Esophagus mucosa (tissue), 1 donor: Measurements from ENCODE around the gene DNAJC7. TPM values are rescaled to one million over a fixed set of nuclear protein-coding genes. Genes with fewer than 3 reads are reported as not detected.
"Not testable (repeated sequence)": the region's sequence is repeated elsewhere in the genome, so short reads cannot be mapped to it uniquely, and the experiment has no call there.

Experiments
- ATAC-seq: fragments of 200-7000 bp; cut with Tn5 transposase; one replicate; pipeline ENCODE4 v1.9.1; 2020
- total RNA-seq: library from RNA; stranded (reverse); gene quantifications from one replicate; pipeline ENCODE4 v1.2.4, GENCODE V29; 2023
- donor health status: DM: yes; HTN: yes; CAD: no.

Gene DNAJC7
- total RNA-seq, 1 donor from 2014 or later, result 75.5 TPM

DNA sequence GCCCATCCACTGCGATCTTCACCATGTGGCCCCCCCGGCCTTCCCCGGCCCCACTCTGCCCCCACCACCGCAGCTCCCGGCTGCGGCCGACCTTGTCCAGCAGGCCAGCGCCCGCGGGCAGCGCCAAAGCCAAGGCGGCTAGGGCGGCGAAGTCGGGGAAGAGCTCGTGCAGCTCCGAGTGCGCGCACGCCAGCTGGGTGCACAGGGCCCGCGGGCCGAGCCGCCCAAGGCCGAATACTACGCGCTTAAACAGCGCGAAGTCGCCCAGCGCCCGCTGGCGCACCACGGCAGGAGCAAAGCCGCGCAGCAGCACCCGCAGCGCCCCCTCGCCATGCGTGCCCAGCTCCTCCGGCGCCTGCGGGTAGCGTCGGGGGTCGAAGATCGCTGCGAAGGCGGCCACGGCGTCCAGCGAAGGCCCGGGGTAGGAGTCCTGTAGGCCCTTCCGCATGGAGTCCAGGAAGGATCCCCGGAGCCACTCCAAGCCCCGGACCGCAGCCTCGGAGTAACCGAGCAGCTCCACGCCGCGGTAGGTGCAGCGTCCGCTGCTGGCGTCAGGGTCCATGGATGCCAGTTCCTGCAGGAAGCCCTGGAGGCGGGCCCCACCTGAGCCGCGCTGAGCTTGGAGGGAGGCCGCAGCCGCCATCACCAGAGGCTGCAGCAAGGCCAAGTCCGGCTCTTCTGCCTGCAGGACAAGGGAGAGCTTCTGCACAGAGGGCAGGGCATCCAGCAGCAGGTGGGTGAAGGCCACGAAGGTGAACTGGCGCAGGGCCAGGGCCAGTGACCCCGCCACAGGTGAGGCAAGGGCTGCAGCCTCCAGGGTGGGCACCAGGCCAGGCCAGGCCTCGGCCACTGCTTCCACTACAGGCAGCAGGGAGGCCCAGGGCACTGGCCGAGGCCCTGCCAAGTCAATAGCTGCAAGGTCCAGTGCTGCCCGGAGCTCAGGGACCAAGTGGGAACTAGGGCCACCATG is 22.8 kb upstream of the DNAJC7 start:
- peak; percentile 4 for ATAC-seq

DNA sequence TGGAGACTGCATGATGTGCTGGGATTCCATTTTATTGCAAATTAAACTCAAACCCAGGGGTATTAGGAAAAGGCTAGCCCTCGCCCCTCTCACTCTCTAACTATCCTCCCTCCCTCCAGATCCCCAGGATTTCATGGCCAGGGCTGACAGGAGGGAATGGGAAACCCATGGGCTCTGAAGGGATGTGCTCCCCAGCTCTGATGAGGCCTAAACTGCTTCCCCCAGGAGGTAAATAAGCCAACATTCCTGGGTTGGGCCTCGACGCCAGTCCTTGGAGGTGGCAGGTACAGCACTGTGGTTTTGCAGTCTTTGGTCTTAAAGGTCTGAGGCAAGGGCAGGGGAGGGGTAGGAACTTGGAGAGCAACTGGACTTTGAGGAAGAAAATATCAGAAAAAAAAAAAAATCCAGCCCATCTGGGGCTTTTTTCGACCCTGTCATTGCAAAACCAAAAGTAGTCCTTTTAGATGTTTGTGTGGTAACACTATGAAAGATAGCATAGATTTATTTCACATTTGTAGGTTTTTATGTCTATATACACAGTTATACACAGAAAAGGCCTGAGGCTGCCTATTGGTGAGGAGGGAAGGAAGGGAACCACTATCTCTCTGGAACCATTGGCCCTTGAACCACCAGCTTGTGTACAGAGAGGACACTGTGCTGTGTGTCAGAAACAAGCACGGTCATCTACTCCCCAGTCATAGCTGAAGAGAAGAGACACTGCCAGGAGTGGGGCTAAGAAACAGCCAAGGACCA is 21.2 kb upstream of the DNAJC7 start:
- no peak for ATAC-seq

DNA sequence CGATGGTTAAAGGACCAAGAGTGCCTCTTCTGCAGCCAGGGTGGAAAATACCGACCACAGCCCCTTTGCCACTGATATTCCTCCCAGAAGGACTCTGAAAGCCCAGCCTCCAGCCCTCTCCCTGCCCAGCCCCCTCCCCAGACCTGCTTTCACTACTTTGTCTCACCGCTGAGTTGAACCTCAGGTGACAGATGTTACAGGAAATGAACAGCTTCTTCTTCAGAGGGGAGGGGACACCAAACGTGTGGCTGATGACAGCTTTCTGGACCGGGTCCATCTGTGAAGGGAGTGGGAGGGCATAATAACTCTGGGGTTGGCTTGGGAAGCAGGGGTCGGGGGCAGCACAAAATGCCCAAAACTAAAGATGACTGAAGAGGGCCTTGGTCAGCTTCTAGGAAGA is 16.8 kb upstream of the DNAJC7 start:
- no peak for ATAC-seq

DNA sequence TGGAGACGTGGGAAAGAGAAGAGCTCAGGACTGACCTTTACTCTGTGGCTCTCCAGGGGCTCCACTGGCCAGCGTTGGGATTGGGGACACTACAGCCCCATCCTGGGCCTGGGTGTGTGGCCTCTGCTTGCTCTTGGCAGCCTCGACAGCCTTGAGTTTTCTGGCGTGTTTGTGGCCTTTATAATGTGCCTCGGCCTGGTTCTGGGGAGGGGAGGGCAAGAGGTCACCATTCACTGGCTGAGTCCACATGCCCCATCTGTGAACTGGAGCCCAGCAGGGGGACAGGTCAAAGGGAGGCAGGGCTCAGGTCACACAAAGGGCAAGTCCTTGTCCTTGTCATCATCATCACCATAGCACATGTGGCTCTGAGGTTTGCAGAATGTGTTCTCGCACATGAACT is 14.3 kb upstream of the DNAJC7 start:
- no peak for ATAC-seq

DNA sequence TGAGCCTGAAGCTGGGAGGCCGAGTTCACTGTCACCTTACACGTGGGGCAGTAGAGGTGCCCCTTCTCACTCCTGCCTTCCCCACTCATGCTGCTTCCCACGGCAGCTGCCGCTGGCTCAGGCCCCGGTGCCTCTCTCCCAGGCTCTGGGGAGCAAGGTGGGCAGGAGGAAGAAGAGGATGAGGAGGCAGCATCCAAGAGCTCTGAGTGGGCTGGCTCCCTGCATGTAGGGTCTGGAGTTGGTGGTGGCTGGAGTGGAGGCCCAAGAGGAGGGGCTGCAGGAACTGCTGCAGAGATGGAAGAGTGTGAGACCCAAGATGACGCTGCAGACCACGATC is 11.5 kb upstream of the DNAJC7 start:
- no peak for ATAC-seq

DNA sequence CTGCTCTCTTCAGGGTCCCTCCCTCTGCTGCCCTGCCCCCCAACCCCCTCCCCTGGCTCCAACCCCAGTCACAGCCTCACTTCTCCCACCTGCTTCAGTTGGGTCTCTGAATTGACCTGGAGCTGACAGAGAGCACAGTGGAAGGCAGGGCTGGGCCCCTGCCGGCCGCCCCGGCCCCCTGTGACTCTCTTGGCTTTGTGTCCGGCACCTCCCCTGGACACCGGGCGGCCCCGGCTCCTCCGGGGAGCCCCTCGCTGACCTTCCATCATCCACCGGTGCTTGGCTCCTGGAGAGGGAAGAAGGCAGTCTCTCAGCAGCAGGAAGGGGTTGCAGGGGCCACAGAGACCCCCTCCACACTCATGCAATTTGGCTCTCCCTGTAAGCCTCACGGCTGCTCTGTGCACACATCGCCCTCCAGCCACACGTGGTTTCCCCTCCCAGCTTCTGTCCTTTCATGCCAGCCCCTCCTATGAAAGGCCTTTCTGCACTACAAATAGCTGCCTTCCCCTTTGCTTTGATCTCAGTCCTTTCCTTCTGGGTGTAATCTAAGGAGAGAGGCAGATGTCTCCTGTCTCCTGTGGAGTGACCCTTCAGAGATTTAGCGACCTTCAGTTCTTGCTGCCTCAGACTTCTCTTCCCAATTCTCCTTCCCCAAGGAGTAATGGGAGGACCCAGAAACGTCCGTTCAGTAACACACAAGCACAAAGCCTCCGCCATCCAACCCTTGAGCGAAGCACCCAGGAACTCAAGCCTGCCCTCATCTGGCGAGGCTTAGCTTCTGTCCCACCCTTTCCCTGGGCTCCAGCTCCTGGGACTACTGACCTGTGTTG is 10.9 kb upstream of the DNAJC7 start:
- ATAC-seq, result no peak

DNA sequence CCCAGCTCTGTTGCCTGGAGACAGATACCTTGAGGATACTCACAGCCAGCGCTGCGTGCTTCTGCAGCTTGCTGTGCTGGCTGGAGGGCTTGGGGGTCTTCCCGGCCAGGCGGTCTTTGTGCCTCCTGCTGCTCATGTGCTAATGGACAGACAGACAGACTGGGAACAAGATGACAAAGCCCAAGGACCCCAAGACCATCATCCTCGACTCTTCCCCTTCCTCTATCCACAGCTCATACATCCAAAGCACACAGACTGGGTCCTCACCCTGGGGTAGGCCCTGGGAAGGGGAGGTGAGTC is 10.3 kb upstream of the DNAJC7 start:
- no peak for ATAC-seq

DNA sequence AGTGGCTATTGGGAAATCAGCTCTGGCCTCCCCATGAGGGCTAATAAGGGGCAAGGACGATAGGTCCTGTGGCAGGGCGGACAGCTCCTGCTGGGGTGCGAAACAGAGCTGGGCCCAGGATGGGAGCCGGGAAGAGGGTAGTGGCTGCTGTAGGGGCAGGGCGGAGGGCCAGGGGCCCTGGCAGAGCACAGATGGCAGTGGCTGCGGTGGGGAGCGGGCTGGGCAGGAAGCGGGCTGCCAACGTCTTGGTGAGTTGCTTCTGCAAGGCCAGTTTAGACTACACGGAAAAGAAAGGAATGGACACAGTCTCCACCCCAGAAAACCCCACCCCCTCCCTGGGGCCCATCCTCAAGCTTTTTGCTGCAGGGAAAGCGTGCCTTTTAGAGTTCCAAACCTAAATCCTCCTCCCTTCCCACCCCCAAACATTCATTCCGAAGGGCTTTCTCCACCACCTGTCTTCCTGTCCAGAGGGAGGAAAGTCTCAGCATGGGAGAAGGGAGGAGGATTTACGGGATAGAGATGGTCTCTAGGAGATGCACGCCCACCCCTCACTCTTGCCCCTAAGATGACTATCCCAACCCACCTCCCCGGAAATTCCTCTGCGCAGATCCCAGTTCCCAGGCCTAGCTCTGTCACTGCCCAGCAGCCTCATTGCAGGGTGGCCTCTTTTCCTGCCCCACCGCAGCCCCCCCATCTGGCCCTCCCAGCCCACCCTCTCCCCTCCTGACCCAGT is 9.8 kb upstream of the DNAJC7 start:
- no peak for ATAC-seq

DNA sequence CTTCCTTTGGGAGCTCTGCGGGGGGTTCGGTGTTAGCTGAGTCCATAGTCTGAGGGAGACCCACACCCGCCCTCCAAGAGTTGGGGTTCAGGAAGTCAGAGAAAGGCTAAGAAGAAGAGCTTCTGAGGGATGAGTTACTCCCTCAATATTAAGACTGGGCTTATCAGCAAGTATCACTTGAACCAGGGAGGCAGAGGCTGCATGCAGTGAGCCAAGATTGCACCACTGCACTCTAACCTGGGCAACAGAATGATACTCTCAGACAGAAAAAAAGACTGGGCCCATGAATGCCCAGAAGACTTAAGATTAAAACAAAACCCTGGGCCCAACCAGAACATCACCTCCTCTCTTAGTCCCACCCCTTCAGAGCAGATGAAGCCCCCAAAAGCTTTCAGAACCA is 8.7 kb upstream of the DNAJC7 start:
- ATAC-seq, result no peak

DNA sequence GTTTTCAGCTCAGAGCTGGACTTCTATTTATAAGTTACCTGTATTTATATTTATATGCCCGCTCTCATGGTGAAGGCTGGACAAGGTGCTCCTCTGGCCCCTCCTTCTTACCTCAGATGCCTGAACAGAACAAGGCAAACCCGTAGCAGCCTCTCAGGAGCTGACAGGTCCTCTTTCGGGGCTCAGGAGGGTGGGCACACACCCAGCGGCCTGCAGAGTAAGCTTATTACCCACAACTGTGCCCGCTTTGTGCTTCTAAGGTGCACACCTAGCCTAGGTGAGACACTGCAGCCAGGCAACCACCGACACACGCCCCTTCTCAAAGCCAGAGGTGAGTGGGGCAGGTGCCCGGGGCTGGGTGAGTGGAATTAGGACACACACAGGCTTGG is 7.9 kb upstream of the DNAJC7 start:
- peak; percentile 2 for ATAC-seq

DNA sequence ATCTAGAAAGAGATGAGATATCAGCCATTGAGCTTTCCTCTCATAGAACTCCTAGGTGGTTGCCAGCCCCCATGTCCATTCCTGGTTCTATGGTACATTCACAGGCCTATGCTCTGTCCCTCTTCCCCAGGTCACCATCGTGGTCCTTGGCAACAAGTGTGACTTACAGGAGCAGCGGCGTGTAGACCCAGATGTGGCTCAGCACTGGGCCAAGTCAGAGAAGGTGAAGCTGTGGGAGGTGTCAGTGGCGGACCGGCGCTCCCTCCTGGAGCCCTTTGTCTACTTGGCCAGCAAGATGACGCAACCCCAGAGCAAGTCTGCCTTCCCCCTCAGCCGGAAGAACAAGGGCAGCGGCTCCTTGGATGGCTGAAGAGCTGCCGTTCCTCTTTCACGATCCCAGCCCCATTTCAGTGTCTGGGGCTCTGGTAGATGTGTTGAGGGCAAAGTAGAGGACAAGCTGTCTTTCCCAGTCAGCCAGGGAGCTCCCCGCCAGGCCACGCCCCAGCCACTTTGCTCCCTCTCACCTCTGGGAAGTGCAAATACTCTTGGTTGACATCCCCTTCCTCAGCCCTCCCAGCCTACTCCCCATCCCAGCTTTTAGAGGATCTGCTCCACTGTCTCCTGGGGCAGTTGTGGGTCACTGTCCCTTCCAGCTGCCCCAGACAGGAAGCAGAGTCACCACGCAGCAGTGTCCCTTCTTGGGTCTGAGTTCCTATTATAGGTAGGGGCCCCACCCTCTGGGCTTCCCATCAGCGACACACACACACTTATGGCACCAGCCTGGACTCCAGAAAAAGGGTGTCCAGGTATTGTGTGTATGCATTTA is 6.5 kb upstream of the DNAJC7 start:
- peak; percentile 56 for ATAC-seq

DNA sequence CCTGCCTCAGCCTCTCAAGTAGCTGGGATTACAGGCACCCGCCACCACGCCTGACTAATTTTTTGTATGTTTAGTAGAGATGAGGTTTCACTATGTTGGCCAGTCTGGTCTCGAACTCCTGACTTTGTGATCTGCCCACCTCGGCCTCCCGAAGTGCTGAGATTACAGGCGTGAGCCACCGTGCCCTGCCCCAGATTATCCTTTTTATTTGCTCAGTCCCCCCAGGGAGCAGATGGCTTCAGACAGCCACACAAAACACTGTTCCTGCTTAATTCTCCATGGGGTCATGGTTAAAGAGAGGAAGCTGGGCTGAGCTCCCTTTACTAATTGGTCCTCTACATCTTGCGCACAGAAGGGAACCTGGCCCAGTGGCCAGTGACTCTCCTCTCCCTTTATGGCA is 3.6 kb upstream of the DNAJC7 start:
- ATAC-seq, result not testable (repeated sequence)

DNA sequence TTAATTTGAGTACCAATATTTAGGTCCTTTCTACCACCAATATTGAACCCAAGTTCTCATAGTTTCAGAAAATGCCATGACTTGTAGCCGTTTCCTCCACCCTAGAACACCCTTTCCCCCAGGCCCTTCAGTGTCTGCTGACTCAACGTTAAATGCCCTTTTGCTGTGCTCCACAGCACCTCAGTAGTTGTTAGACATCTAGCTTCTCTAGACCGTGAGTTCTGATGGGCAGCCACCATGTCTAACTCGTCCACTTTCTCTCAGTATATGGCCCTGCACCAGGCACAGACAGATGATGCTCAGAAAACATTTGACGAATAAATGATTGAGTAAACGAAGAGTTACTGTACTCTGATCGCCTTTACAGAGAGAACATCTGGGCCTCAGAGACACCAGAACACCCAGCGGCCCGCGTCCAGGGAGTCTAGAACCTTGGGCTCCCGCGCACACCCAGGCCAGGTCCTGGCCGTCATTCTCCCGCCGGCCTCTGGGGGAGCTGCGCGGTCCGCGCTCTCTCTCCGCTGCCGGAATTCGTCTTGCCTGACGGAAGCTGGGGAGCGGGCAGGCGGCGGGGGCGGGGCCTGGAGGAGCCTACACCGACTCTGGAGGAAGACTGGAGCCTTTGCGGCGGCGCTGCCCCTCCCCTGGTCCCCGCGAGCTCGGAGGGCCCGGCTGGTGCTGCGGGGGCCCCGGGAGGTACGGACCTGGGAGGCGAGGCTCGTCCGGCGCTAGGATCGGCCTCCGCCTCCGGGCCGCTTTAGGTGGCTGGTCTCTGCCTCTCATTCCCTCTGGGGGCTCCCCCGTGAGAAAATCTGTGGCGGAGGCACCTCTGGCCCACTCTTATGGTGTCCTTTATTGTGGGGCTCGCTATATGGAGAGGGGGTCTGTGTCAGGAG is 2.5 kb upstream of the DNAJC7 start, which contains the start of gene NKIRAS2:
Gene NKIRAS2, plus strand, starts transcription at position 582 of the 896 bp plus-strand sequence. CDS start 1,488 bp downstream, outside the sequence.
- ATAC-seq, result peak; percentile 79

DNA sequence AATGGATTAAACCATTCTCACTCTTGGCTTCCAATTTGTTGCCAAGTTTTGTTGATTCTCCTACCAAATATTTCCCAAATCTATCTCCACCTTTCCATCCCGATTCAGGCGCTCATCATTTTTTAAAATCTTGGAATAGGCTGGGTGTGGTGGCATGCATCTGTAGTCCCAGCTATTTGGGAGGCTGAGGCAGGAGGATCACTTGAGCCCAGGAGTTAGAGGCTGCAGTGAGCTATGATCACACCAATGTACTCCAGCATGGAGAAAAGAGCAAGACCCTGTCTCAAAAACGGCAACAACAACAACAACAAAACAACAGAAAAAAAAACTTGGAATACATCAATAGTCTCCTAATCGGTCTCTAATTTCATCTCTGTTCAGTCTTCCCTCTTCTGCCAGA is 1.7 kb upstream of the DNAJC7 start:
- ATAC-seq, result no peak

DNA sequence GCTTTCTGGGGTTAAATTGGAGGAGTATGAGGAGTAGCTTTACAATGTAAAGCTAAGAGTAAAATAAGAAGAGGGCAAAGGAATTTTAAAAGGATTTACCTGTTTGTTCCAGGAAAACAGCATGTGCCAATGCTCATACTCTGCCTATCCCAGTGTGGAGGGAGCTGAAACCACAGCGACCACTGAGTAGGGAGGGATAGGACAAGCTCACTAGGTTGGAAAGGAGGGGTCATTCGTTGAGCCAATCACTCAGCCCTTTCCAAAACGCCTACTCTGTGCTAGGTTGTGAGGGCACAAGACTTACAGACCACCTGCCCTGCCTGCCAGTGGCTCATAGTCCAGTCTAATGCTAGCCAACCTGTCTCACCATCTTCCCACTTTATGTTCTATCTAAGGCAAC is 1.1 kb upstream of the DNAJC7 start:
- no peak for ATAC-seq

DNA sequence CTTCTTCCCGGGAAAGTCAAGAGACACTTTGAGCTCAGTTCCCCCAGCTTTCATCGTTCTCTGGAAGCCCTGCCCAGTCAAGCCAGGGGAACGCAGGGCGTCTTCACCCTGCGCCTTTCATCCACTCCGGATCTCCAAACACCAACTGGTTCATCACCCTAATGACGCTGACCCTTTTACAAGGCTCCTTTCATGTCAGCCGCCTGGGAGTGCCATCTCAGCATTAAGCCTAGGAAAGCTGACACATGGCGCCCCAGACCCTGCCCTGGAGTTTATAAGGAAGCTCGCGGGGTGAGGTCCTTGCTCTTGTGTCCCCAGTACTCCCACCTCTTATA is 594 bp upstream of the DNAJC7 start:
- peak; percentile 35 for ATAC-seq

DNA sequence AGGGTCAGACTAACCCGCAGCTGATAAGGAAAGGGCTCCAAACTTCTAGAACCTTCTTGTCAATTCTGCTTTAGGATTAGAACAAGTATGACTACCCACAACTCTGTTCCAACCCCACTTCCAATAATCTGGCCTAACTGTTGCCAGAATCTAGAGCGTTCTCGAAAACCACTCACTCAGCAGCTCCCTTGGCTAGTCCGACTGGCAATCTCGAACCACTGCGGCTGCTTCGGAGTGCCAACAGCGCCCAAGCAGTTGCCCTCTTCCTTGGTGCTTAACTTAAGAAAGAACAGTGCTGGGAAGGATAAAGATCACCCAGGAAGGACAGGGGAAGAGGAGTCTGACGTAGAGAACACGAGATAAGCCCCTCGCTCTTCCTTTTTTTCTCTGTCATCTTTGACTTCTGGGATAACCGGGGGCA is 818 bp downstream of the DNAJC7 start:
- no peak for ATAC-seq

DNA sequence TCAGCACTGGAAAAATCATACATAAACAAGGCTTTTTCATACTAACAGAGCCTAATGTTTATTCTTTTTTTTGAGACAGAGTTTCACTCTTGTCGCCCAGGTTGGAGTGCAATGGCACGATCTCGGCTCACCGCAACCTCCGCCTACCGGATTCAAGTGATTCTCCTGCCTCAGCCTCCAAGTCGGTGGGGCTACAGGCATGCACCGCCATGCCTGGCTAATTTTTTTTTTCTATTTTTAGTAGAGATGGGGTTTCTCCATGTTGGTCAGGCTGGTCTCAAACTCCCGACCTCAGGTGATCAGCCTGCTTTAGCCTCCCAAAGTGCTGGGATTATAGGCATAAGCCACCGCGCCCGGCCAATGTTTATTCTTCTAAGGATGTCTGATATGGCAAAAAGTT is 3.5 kb downstream of the DNAJC7 start:
- not testable (repeated sequence) for ATAC-seq

DNA sequence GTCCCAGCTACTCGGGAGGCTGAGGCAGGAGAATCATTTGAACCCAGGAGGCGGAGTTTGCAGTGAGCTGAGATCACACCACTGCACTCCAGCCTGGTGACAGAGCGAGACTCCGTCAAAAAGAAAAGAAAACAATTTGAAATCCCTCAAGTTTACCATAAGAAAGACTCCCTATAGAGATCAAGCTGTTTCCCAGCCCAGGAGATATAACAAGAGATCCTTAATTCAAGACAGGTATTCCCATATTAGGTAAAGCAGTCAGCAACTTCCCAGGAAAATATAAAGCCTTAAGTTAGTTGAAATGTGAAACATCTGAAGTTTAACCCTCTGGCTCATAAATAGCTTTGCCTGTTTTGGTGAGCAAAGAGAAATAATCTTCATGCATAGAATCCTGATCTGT is 4.9 kb downstream of the DNAJC7 start:
- not testable (repeated sequence) for ATAC-seq

DNA sequence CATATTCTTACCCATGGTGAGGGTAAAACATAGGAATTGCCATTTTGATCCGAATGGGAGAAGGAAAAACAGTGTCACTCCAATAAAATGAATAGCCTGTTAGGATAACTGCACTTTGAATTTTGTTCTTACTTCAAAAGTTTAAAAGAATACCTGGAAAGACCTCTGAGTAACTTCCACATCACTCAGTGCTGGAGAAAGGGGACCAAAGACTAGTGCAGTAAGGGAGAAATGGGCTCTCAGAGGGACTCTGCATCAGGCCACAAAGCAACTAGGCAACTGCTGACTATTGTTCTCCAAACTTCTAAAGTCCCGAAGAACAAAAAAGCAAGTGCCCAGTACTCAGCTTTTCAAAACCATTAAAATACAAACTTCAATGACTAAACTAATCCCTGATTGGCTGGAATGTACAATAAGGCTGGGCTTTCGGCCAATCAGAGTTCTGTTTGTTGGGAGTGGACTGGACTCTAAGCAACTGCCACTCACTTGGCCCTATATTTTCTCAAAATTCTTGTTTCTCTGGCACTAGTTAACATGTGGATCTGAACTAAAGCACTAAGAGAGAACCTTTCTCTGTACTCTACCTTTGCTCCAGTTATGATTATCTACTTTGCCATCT is 6.2 kb downstream of the DNAJC7 start:
- ATAC-seq, result peak; percentile 30
